H1 (cell line): ENCODE measurements around the gene CACNA2D3. TPM values are rescaled to one million over a fixed set of nuclear protein-coding genes. Genes with fewer than 3 reads are reported as not detected.

Experiments
- GTF2F1 ChIP-seq: IDR thresholded peaks from 2 replicates; pipeline ENCODE4 v1.6.1; 2012; ENCODE audit warnings: low read depth, low read length, improper control_type of control experiment, borderline replicate concordance
- KDM4A ChIP-seq: IDR thresholded peaks from one replicate; pipeline ENCODE4 v1.7.1; 2012; ENCODE audit warnings: low read depth, mild to moderate bottlenecking, moderate library complexity, low read length, inconsistent platforms; ENCODE audit not compliant: severe bottlenecking
- RAD21 ChIP-seq, 2 experiments: IDR thresholded peaks in 1 of 2; conservative IDR thresholded peaks in 1 of 2; 2 replicates each; pipeline ENCODE4 v1.6.1; 2011; ENCODE audit warnings: low read depth in 2 of 2, low read length in 2 of 2, improper control_type of control experiment in 1 of 2, inconsistent platforms in 1 of 2, mild to moderate bottlenecking in 1 of 2, moderate library complexity in 1 of 2
- RFX5 ChIP-seq: IDR thresholded peaks from 2 replicates; pipeline ENCODE4 v1.6.1; 2011; ENCODE audit warnings: low read depth, low read length, improper control_type of control experiment, borderline replicate concordance
- SP4 ChIP-seq: IDR thresholded peaks from 2 replicates; pipeline ENCODE4 v1.6.1; 2012; ENCODE audit warnings: low read length, inconsistent platforms
- SUZ12 ChIP-seq: fragments of 200-600 bp; sonication (generic); IDR thresholded peaks from 2 replicates; pipeline ENCODE4 v1.6.1; 2012; ENCODE audit warnings: mild to moderate bottlenecking, inconsistent platforms, low read length, moderate library complexity, mixed read lengths
- TCF12 ChIP-seq: IDR thresholded peaks from 2 replicates; pipeline ENCODE4 v1.6.1; 2011; ENCODE audit warnings: low read depth, mild to moderate bottlenecking, low read length
- YY1 ChIP-seq: IDR thresholded peaks from 2 replicates; pipeline ENCODE4 v1.6.1; 2011; ENCODE audit warnings: low read depth, mild to moderate bottlenecking, low read length
- polyA plus RNA-seq, 7 experiments: library from polyadenylated mRNA; depleted of rRNA in 3 of 7; stranded (reverse) in 5 of 7; unstranded in 2 of 7; fragments of >200 nt in 5 of 7; fragments of 200-250 nt in 2 of 7; gene quantifications; 1 replicate in 5 of 7; 2 replicates in 1 of 7; 4 replicates in 1 of 7; pipeline versions ENCODE4 v1.2.1 to v1.2.3, GENCODE V29; 2011 to 2013; ENCODE audit warnings: missing spikeins in 2 of 7, mixed read lengths in 2 of 7
- total RNA-seq: library from RNA; stranded (reverse); fragmentation: NEBNext Ultra II Directional; extraction: Animal tissue kit (Norgen Biotek cat#: 25700); gene quantifications from 2 replicates; pipeline ENCODE4 v1.2.1, GENCODE V29; 2021
- TF ChIP-seq, protein P1 (sequence below): IDR thresholded peaks from 2 replicates; pipeline ENCODE4 v1.6.1; 2012; ENCODE audit warnings: low read length, inconsistent platforms
- TF ChIP-seq, protein P2 (sequence below): fragments of 300-600 bp; sonication (generic); IDR thresholded peaks from 2 replicates; pipeline ENCODE4 v1.7.1; 2012; ENCODE audit warnings: low read length, moderate library complexity, mild to moderate bottlenecking, inconsistent platforms; ENCODE audit not compliant: insufficient replicate concordance

The CACNA2D3 gene
- total and polyA plus RNA-seq, 2 of the 8 experiments (the other 6 are each of a cell fraction or from before 2014, with no cell fraction given): 1.5 to 1.8 TPM

DNA sequence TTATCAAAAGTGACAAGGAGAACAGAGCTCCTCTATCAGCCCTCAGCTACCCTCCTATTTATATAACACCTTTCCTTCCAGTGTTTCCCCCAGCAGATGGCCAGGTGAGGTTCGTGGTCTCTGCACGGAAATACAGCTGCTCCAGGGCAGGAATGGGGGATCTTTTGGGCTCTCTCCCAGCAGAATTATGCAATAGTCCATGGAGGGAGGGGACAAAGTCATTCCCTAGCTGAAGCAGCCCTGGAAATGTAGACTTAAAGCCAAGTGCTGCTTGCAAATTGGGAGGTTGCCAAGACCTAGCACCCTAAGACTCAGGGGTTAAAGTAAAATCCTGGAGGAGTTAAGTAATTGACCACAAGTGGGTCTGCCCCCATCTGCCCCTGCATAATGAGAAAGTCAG is 549.2 kb downstream of the CACNA2D3 start (continued):
- TF ChIP-seq, protein P1, sequence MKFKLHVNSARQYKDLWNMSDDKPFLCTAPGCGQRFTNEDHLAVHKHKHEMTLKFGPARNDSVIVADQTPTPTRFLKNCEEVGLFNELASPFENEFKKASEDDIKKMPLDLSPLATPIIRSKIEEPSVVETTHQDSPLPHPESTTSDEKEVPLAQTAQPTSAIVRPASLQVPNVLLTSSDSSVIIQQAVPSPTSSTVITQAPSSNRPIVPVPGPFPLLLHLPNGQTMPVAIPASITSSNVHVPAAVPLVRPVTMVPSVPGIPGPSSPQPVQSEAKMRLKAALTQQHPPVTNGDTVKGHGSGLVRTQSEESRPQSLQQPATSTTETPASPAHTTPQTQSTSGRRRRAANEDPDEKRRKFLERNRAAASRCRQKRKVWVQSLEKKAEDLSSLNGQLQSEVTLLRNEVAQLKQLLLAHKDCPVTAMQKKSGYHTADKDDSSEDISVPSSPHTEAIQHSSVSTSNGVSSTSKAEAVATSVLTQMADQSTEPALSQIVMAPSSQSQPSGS: no peak
- no peak for TF ChIP-seq RAD21 (IDR thresholded peaks at IDR 0.05 in 1 of 2, conservative IDR thresholded peaks at IDR 0.05 in 1 of 2; ENCODE audit: low read depth in 2 of 2, low read length in 2 of 2)
- TF ChIP-seq RFX5: no peak
- TF ChIP-seq GTF2F1: no peak
- no peak for TF ChIP-seq KDM4A
- no peak for TF ChIP-seq TCF12
- TF ChIP-seq, protein P2, sequence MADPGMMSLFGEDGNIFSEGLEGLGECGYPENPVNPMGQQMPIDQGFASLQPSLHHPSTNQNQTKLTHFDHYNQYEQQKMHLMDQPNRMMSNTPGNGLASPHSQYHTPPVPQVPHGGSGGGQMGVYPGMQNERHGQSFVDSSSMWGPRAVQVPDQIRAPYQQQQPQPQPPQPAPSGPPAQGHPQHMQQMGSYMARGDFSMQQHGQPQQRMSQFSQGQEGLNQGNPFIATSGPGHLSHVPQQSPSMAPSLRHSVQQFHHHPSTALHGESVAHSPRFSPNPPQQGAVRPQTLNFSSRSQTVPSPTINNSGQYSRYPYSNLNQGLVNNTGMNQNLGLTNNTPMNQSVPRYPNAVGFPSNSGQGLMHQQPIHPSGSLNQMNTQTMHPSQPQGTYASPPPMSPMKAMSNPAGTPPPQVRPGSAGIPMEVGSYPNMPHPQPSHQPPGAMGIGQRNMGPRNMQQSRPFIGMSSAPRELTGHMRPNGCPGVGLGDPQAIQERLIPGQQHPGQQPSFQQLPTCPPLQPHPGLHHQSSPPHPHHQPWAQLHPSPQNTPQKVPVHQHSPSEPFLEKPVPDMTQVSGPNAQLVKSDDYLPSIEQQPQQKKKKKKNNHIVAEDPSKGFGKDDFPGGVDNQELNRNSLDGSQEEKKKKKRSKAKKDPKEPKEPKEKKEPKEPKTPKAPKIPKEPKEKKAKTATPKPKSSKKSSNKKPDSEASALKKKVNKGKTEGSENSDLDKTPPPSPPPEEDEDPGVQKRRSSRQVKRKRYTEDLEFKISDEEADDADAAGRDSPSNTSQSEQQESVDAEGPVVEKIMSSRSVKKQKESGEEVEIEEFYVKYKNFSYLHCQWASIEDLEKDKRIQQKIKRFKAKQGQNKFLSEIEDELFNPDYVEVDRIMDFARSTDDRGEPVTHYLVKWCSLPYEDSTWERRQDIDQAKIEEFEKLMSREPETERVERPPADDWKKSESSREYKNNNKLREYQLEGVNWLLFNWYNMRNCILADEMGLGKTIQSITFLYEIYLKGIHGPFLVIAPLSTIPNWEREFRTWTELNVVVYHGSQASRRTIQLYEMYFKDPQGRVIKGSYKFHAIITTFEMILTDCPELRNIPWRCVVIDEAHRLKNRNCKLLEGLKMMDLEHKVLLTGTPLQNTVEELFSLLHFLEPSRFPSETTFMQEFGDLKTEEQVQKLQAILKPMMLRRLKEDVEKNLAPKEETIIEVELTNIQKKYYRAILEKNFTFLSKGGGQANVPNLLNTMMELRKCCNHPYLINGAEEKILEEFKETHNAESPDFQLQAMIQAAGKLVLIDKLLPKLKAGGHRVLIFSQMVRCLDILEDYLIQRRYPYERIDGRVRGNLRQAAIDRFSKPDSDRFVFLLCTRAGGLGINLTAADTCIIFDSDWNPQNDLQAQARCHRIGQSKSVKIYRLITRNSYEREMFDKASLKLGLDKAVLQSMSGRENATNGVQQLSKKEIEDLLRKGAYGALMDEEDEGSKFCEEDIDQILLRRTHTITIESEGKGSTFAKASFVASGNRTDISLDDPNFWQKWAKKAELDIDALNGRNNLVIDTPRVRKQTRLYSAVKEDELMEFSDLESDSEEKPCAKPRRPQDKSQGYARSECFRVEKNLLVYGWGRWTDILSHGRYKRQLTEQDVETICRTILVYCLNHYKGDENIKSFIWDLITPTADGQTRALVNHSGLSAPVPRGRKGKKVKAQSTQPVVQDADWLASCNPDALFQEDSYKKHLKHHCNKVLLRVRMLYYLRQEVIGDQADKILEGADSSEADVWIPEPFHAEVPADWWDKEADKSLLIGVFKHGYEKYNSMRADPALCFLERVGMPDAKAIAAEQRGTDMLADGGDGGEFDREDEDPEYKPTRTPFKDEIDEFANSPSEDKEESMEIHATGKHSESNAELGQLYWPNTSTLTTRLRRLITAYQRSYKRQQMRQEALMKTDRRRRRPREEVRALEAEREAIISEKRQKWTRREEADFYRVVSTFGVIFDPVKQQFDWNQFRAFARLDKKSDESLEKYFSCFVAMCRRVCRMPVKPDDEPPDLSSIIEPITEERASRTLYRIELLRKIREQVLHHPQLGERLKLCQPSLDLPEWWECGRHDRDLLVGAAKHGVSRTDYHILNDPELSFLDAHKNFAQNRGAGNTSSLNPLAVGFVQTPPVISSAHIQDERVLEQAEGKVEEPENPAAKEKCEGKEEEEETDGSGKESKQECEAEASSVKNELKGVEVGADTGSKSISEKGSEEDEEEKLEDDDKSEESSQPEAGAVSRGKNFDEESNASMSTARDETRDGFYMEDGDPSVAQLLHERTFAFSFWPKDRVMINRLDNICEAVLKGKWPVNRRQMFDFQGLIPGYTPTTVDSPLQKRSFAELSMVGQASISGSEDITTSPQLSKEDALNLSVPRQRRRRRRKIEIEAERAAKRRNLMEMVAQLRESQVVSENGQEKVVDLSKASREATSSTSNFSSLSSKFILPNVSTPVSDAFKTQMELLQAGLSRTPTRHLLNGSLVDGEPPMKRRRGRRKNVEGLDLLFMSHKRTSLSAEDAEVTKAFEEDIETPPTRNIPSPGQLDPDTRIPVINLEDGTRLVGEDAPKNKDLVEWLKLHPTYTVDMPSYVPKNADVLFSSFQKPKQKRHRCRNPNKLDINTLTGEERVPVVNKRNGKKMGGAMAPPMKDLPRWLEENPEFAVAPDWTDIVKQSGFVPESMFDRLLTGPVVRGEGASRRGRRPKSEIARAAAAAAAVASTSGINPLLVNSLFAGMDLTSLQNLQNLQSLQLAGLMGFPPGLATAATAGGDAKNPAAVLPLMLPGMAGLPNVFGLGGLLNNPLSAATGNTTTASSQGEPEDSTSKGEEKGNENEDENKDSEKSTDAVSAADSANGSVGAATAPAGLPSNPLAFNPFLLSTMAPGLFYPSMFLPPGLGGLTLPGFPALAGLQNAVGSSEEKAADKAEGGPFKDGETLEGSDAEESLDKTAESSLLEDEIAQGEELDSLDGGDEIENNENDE: no peak
- no peak for TF ChIP-seq SUZ12
- TF ChIP-seq SP4: no peak
- TF ChIP-seq YY1: no peak
